Natural killer cell treated with Interleukin-12 subunit alpha and Interleukin-12 subunit beta and Interleukin-15 and Interleukin-18, amount 100 ng/mL, for 72 hours (primary cell): ENCODE measurements around the gene RCHY1. TPM values are rescaled to one million over a fixed set of nuclear protein-coding genes. Genes with fewer than 3 reads are reported as not detected.
"Not testable (repeated sequence)": the region's sequence is repeated elsewhere in the genome, so short reads cannot be mapped to it uniquely, and the experiment has no call there.

Source experiments
- ATAC-seq, 2 donors: fragments of 150-1000 bp; cut with Tn5 transposase in 1 of 2; sonication (Bioruptor Pico), chemical (Tn5 transposase) in 1 of 2; 2 replicates each; pipeline ENCODE4 v1.10.0; 2021
- DNase-seq: peaks from one replicate; pipeline ENCODE4 v3.0.0; 2022; ENCODE audit warnings: low spot score
- H3K27ac Mint-ChIP-seq, 2 donors: 1 replicate in 1 of 2; 2 replicates in 1 of 2; pipeline ENCODE4 v1.8.0; 2022; ENCODE audit warnings: mixed read lengths in 2 of 2, mild to moderate bottlenecking in 1 of 2, moderate library complexity in 1 of 2
- H3K27me3 Mint-ChIP-seq, 2 donors: 1 replicate in 1 of 2; 2 replicates in 1 of 2; pipeline ENCODE4 v1.8.0; 2022; ENCODE audit warnings: mixed read lengths in 2 of 2
- H3K36me3 Mint-ChIP-seq: one replicate; pipeline ENCODE4 v1.8.0; 2022; ENCODE audit warnings: mixed read lengths
- H3K4me1 Mint-ChIP-seq, 2 donors: 1 replicate in 1 of 2; 2 replicates in 1 of 2; pipeline ENCODE4 v1.8.0; 2022; ENCODE audit warnings: low read depth in 2 of 2, mixed read lengths in 2 of 2, mild to moderate bottlenecking in 1 of 2
- H3K4me3 Mint-ChIP-seq: one replicate; pipeline ENCODE4 v1.8.0; 2022; ENCODE audit warnings: mixed read lengths
- H3K9me3 Mint-ChIP-seq: 2 replicates; pipeline ENCODE4 v1.8.0; 2022; ENCODE audit warnings: mixed read lengths
- total RNA-seq, 2 donors: library from RNA; stranded (reverse); gene quantifications; one replicate each; pipeline ENCODE4 v1.2.3, GENCODE V29; 2022

The RCHY1 gene
- total RNA-seq, 2 donors from 2014 or later, result 40.6 to 47.8 TPM

GRCh38 chr4:75533339-75533887 is 19.2 kb upstream of the RCHY1 start:
- not testable (repeated sequence) for H3K9me3 Mint-ChIP-seq, H3K27me3 Mint-ChIP-seq, H3K27ac Mint-ChIP-seq, ATAC-seq, H3K4me3 Mint-ChIP-seq, DNase-seq, H3K4me1 Mint-ChIP-seq
- H3K36me3 Mint-ChIP-seq, result peaks cover 27% of the 10 kb centered on the region

DNA sequence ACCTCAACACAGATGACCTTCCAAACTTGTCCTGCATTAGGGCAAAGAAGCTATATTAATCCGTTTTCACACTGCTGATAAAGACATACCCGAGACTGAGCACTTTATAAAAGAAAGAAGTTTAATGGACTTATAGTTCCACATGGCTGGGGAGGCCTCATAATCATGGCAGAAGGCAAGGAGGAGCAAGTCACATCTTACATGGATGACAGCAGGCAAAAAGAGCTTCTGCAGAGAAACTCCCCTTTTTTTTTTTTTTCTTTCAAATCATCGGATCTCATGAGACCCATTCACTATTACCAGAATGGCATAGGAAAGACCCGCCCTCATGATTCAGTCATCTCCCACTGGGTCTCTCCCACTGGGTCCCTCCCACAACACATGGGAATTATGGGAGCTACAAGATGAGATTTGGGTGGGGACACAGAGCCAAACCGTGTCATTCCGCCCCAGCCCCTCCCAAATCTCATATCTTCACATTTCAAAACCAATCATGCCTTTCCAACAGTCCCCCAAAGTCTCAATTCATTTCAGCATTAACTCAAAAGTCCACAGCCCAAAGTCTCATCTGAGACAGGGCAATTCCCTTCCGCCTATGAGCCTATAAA is 17.4 kb upstream of the RCHY1 start:
- not testable (repeated sequence) for H3K9me3 Mint-ChIP-seq, H3K4me3 Mint-ChIP-seq, H3K27ac Mint-ChIP-seq, ATAC-seq, H3K4me1 Mint-ChIP-seq, H3K27me3 Mint-ChIP-seq, DNase-seq
- H3K36me3 Mint-ChIP-seq, result peaks cover 36% of the 10 kb centered on the region

- ATAC-seq, result no peak
- Mint-ChIP-seq H3K4me3 (no peak overlapping the region), H3K4me1 (peaks cover under 1 to 4% of the 10 kb centered on the region in 2 donors), H3K36me3 (peaks cover 41% of the 10 kb centered on the region), H3K9me3 (peaks cover 8% of the 10 kb centered on the region), H3K27ac (no peak overlapping the region), H3K27me3 (no peaks in the 10 kb centered on the region)
- DNase-seq, result no peak
Observed at GRCh38 chr4:75530556-75531322, 16.5 kb upstream of the RCHY1 start.

DNA sequence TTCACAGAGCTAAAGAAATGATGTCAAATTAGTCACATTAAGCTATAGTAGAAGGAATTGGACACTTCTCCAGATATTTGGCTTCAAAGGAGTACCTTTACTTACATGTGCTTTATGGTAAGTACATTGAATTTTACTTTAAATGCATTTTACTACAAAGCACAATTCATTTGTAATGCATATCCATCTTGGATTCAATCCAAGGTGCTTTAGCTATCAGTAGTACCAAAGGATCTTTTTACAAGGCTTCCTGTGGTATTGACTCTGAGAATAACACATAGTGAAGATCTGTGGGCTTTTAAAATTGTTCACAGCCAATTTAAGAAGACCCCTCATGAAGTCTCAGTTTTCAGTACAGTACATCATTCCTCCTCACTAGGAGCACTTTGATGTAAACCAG is 13.3 kb upstream of the RCHY1 start:
- DNase-seq (no peak), ATAC-seq (no peak)
- Mint-ChIP-seq H3K36me3 (peaks cover 44% of the 10 kb centered on the region), H3K9me3 (peaks cover 4% of the 10 kb centered on the region), H3K27me3 (no peaks in the 10 kb centered on the region), H3K27ac (no peak overlapping the region), H3K4me3 (no peak overlapping the region), H3K4me1 (peaks cover 4 to 5% of the 10 kb centered on the region in 2 donors)

GRCh38 chr4:75525910-75526309 is 11.7 kb upstream of the RCHY1 start:
- H3K36me3 Mint-ChIP-seq, result peaks cover 37% of the 10 kb centered on the region
- no peaks in the 10 kb centered on the region for H3K27me3 Mint-ChIP-seq
- H3K4me1 Mint-ChIP-seq, result peaks cover 5 to 9% of the 10 kb centered on the region in 2 donors
- H3K9me3 Mint-ChIP-seq, result no peaks in the 10 kb centered on the region
- no peak for DNase-seq
- ATAC-seq, result no peak
- H3K27ac Mint-ChIP-seq, result no peak overlapping the region
- H3K4me3 Mint-ChIP-seq, result no peak overlapping the region

- H3K27me3 Mint-ChIP-seq, result no peaks in the 10 kb centered on the region
- no peak overlapping the region for H3K27ac Mint-ChIP-seq
- H3K9me3 Mint-ChIP-seq, result no peaks in the 10 kb centered on the region
- no peak for DNase-seq
- H3K4me3 Mint-ChIP-seq, result no peak overlapping the region
- peaks cover 39% of the 10 kb centered on the region for H3K36me3 Mint-ChIP-seq
- H3K4me1 Mint-ChIP-seq, result peaks cover 9 to 17% of the 10 kb centered on the region in 2 donors
- no peak for ATAC-seq
Observed at GRCh38 chr4:75525086-75525485, 10.9 kb upstream of the RCHY1 start.

- ATAC-seq, H3K27ac Mint-ChIP-seq, H3K9me3 Mint-ChIP-seq, DNase-seq, H3K4me3 Mint-ChIP-seq, H3K27me3 Mint-ChIP-seq: not testable (repeated sequence)
- Mint-ChIP-seq H3K4me1 (peaks cover 14 to 25% of the 10 kb centered on the region in 2 donors), H3K36me3 (peaks cover 34% of the 10 kb centered on the region)
Observed at GRCh38 chr4:75519452-75519851, 5.2 kb upstream of the RCHY1 start.

GRCh38 chr4:75516144-75516543 is 1.9 kb upstream of the RCHY1 start:
- Mint-ChIP-seq H3K4me1 (peaks cover 17 to 25% of the 10 kb centered on the region in 2 donors), H3K4me3 (no peak overlapping the region), H3K9me3 (no peaks in the 10 kb centered on the region), H3K36me3 (peaks cover 33% of the 10 kb centered on the region), H3K27ac (no peak overlapping the region), H3K27me3 (no peaks in the 10 kb centered on the region)
- no peak for DNase-seq
- no peak for ATAC-seq

GRCh38 chr4:75514949-75515612 is 878 bp upstream of the RCHY1 start:
- peaks cover 21 to 25% of the 10 kb centered on the region in 2 donors for H3K4me1 Mint-ChIP-seq
- no peak overlapping the region for H3K27ac Mint-ChIP-seq
- ATAC-seq (no peak), DNase-seq (no peak)
- H3K27me3 Mint-ChIP-seq, result no peaks in the 10 kb centered on the region
- H3K4me3 Mint-ChIP-seq, result no peak overlapping the region
- peaks cover 27% of the 10 kb centered on the region for H3K36me3 Mint-ChIP-seq
- H3K9me3 Mint-ChIP-seq, result no peaks in the 10 kb centered on the region

- ATAC-seq (no peak), DNase-seq (no peak)
- no peak overlapping the region for H3K27ac Mint-ChIP-seq
- peaks cover 27% of the 10 kb centered on the region for H3K36me3 Mint-ChIP-seq
- peaks cover 28 to 29% of the 10 kb centered on the region in 2 donors for H3K4me1 Mint-ChIP-seq
- no peaks in the 10 kb centered on the region for H3K27me3 Mint-ChIP-seq
- no peak overlapping the region for H3K4me3 Mint-ChIP-seq
- peaks cover 3% of the 10 kb centered on the region for H3K9me3 Mint-ChIP-seq
Observed at GRCh38 chr4:75513526-75514130, 575 bp downstream of the RCHY1 start.

DNA sequence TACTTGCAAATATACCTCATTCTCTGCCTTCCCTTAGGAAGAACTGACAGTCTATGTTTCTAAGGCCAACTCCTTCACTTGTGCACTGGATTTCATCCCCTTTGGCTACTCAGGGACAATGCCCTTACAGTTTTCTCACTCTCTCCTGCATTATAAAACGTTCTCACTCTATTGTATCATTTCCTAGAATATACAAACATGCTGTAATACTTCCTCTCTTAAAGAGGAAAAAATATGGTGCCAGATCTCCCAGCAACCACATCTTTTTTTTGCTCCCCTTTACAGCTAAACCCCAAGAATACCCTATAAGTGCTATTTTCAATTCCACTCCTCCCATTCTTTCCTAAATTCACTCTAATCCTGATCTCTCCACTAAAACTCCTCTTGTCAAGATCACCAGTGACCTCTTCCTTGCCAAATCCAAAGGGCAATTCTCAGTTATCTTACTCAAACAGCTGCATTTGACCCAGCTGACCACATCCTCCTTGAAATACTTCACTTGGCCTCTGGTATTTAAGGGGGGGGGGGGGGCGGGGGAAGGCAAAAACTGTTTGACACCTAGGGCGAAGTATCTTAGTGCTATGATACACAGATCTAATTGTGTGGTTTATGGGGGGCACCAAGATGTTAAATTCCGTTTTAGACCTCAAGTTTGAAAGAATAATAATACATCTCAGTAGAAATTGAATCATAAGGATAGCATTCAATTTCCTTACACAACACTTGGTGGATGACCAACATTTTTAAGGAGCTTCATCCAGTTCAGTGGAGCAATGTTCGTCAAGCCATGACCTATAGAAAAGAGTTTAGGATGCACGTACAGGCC is 1.6 kb downstream of the RCHY1 start:
- DNase-seq (no peak), ATAC-seq (no peak)
- Mint-ChIP-seq H3K4me1 (peaks cover 28 to 29% of the 10 kb centered on the region in 2 donors), H3K27me3 (no peaks in the 10 kb centered on the region), H3K9me3 (peaks cover 3% of the 10 kb centered on the region), H3K4me3 (no peak overlapping the region), H3K27ac (no peak overlapping the region), H3K36me3 (peaks cover 23% of the 10 kb centered on the region)

GRCh38 chr4:75511841-75512240 is 2.4 kb downstream of the RCHY1 start:
- H3K27ac Mint-ChIP-seq, result no peak overlapping the region
- no peaks in the 10 kb centered on the region for H3K27me3 Mint-ChIP-seq
- DNase-seq (no peak), ATAC-seq (no peak)
- H3K4me1 Mint-ChIP-seq, result peaks cover 28 to 36% of the 10 kb centered on the region in 2 donors
- no peak overlapping the region for H3K4me3 Mint-ChIP-seq
- H3K9me3 Mint-ChIP-seq, result peaks cover 3% of the 10 kb centered on the region
- H3K36me3 Mint-ChIP-seq, result peaks cover 26% of the 10 kb centered on the region

GRCh38 chr4:75509592-75509991 is 4.6 kb downstream of the RCHY1 start:
- not testable (repeated sequence) for H3K27me3 Mint-ChIP-seq, H3K9me3 Mint-ChIP-seq, H3K4me3 Mint-ChIP-seq, ATAC-seq, DNase-seq
- peaks cover 34% of the 10 kb centered on the region for H3K36me3 Mint-ChIP-seq
- peaks cover 26 to 35% of the 10 kb centered on the region in 2 donors for H3K4me1 Mint-ChIP-seq
- peak overlapping the region; percentile 15 to 16 for H3K27ac Mint-ChIP-seq
